AG09319 (cell line): ENCODE data around the gene EYA4.
A peak's percentile ranks its signal among the peaks of the same experiment; 100 is the strongest.

Source experiments
- DNase-seq: peaks from one replicate; pipeline ENCODE4 v3.0.0-alpha.2; 2010; ENCODE audit warnings: low read depth; ENCODE audit errors: extremely low read depth
- CTCF ChIP-seq: IDR thresholded peaks from 2 replicates; pipeline ENCODE4 v1.5.1; 2011; ENCODE audit warnings: low read depth, mild to moderate bottlenecking, inconsistent platforms, low read length, moderate library complexity

Gene EYA4

GRCh38 chr6:133227344-133227743 lies 13.8 kb upstream of the EYA4 start:
- no peak for DNase-seq
- no peak for TF ChIP-seq CTCF

DNA sequence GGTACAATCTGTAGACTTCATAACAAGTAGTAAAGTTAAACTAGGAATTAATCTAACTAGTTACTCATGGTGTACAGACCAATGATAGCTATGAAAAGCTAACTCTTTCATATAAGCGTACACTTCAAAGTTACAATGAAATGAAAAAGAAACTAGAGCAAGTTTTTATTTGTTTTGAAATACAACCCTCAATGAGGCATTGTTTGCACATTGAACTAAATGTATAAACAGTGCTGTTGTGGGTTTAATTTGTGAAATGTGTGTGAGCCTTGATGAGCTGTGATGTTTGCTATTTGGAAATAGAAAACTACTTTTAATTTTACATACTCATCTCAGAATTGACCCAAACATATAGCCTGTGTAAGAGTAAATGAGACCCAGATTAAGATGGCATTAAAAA lies 11.1 kb upstream of the EYA4 start:
- DNase-seq, result no peak
- TF ChIP-seq CTCF, result no peak

- DNase-seq, result no peak
- TF ChIP-seq CTCF, result no peak
These were observed 5.9 kb upstream of the EYA4 start for GRCh38 chr6:133235221-133235620.

DNA sequence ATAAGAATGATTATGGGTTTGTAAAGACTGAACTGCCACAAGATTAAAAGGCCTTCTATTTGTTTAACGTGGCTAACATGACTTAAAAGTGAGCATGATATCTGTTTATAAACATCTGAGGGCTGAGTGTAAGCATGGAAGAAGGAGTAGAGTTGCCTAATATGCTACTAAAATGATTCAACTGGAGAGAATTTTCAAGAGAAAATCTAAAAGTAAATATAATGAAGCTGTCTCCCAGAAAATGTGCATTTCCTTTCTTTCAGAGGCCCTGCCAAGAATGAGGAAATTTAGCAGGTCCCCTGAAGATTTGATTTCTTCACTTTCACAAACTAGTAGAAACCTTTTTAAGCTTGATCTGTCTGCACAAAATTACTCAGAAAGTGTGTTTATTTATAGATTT lies 4.2 kb upstream of the EYA4 start:
- peak; percentile 24 for DNase-seq
- TF ChIP-seq CTCF, result no peak

DNA sequence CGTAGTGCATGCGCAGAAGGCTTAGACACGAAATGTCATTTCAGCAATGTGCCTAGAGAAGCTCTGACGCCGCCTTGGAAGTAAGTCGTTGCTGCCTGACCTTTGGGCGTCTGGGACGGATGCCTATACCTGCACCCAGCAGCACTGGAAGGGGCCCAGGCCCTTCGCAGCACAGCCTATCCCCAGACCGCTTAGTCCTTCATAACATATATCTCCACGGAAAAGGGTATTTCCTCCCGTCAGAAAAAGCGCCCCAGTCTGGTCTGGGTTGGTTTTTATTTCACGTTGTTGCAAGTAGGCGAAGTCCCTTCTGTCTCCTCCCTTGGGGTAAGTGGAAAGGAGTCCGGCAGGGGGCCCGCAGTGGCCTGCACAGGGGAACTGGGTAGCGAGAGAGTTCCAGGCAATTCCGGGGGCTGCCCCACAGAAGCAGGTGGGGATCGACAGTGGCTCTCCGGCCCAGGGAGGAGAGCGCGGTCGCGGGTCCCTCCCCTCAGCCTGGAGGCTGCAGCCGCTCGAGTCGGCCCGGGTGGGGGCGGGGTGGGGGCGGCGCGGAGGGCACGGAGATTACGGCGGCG lies 559 bp upstream of the EYA4 start:
- DNase-seq, result no peak
- TF ChIP-seq CTCF, result no peak

DNA sequence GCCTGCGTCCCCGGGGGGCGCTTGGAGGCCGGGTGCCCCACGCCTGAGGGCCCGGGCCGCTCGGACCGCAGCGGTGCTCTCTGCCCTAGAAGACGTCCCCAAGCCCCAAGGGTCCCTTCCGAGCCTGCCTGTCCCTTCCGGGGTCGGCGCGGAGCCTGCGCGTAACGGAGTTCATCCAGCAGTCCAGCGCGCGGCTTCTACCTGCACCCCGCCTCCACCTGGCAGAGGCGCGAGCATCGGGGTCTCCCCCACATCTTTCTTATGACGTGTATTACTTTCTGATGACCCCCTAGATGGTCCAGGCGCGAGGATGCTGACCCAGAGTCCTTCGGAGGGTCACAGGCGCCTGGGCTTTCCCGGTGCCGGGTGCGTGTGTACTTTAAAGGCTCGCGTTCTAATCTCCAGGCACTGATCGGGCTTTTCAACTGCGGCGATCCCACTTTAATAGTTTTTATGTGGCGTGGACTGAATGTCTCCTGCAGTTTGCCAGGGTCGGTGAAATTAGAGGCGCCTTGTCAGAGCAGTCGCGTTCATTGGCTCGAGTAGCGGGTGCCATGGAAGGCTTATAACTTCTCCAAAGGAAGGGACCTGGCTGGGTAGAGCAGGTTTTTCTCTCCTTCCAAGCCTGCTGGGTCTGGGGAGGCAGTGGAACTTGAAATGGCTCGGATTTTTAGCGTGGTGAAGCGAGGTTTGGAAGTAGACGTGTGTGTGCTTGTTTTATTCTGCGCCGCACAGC lies 912 bp downstream of the EYA4 start:
- TF ChIP-seq CTCF, result no peak
- DNase-seq, result no peak

- no peak for DNase-seq
- no peak for TF ChIP-seq CTCF
These were observed 1.8 kb downstream of the EYA4 start for GRCh38 chr6:133242637-133243585.
